SU-DHL-6 (cell line): ENCODE data around the gene TECTA.
"Not testable (repeated sequence)": the region's sequence is repeated elsewhere in the genome, so short reads cannot be mapped to it uniquely, and the experiment has no call there.

Experiments used
- H2AFZ ChIP-seq: fragments of 200-600 bp; sonication (generic); 2 replicates; pipeline ENCODE4 v1.6.1; 2014; ENCODE audit warnings: low read depth, mild to moderate bottlenecking, moderate library complexity, mixed read lengths, antibody characterized with exemption, low read length; ENCODE audit not compliant: severe bottlenecking
- H3F3A ChIP-seq: fragments of 200-600 bp; shearing (Covaris generic); 2 replicates; pipeline ENCODE4 v1.6.0; 2016; ENCODE audit warnings: antibody characterized with exemption, mild to moderate bottlenecking; ENCODE audit not compliant: insufficient read depth
- H3K27ac ChIP-seq: fragments of 200-600 bp; sonication (generic); 2 replicates; pipeline ENCODE4 v1.5.1; 2016; ENCODE audit warnings: low read depth, mild to moderate bottlenecking, low read length, moderate library complexity, mixed read lengths
- H3K27me3 ChIP-seq: fragments of 200-600 bp; sonication (generic), shearing (Covaris generic); 2 replicates; pipeline ENCODE4 v1.6.0; 2014; ENCODE audit warnings: mild to moderate bottlenecking, low read length
- H3K36me3 ChIP-seq: fragments of 200-600 bp; sonication (generic); 2 replicates; pipeline ENCODE4 v1.6.1; 2014; ENCODE audit warnings: mild to moderate bottlenecking, low read length, mixed read lengths
- H3K4me2 ChIP-seq: fragments of 300-600, 200-600 bp; shearing (Covaris generic), sonication (generic); 2 replicates; pipeline ENCODE4 v1.6.0; 2014; ENCODE audit warnings: low read length, low read depth, mild to moderate bottlenecking; ENCODE audit not compliant: poor library complexity, severe bottlenecking
- H3K4me3 ChIP-seq: fragments of 200-600 bp; sonication (generic); 2 replicates; pipeline ENCODE4 v1.5.1; 2014; ENCODE audit warnings: antibody characterized with exemption, low read length, mild to moderate bottlenecking, mixed read lengths; ENCODE audit not compliant: insufficient read depth, poor library complexity, severe bottlenecking
- H3K79me2 ChIP-seq: fragments of 200-600 bp; sonication (generic); 2 replicates; pipeline ENCODE4 v1.6.1; 2014; ENCODE audit warnings: mild to moderate bottlenecking, low read length, moderate library complexity; ENCODE audit not compliant: insufficient read depth
- H3K9ac ChIP-seq: fragments of 200-600 bp; sonication (generic); 2 replicates; pipeline ENCODE4 v1.7.0; 2014; ENCODE audit warnings: mild to moderate bottlenecking, low read length
- H3K9me2 ChIP-seq: fragments of 200-600 bp; sonication (generic); replicated peaks from 2 replicates; pipeline ENCODE4 v1.6.1; 2014; ENCODE audit warnings: low read length; ENCODE audit not compliant: insufficient read depth
- H3K9me3 ChIP-seq: fragments of 200-600 bp; sonication (generic); 2 replicates; pipeline ENCODE4 v1.6.1; 2014; ENCODE audit warnings: low read length, mixed read lengths; ENCODE audit not compliant: insufficient read depth
- H4K20me1 ChIP-seq: fragments of 200-600 bp; sonication (generic); 2 replicates; pipeline ENCODE4 v1.6.1; 2014; ENCODE audit warnings: low read depth, mild to moderate bottlenecking, antibody characterized with exemption, low read length, moderate library complexity, mixed read lengths
- CTCF ChIP-seq: fragments of 200-600 bp; sonication (generic); IDR thresholded peaks from one replicate; pipeline ENCODE4 v1.5.1; 2017; ENCODE audit warnings: antibody characterized with exemption, mild to moderate bottlenecking, low read length, moderate library complexity; ENCODE audit not compliant: insufficient read depth, poor library complexity, severe bottlenecking
- EZH2phosphoT487 ChIP-seq: fragments of 200-600 bp; sonication (generic), shearing (Covaris generic); conservative IDR thresholded peaks from 2 replicates; pipeline ENCODE4 v1.6.1; 2018; ENCODE audit warnings: mild to moderate bottlenecking, antibody characterized with exemption, low read length, moderate library complexity, mixed read lengths

TECTA gene

GRCh38 chr11:121238956-121239355 lies 137.9 kb downstream of the TECTA start:
- no peaks in the 10 kb centered on the region for H3K9me3 ChIP-seq
- H3K27me3 ChIP-seq, result no peaks in the 10 kb centered on the region
- no peaks in the 10 kb centered on the region; the same call in 1 of the 2 replicates for H4K20me1 ChIP-seq

GRCh38 chr11:121240001-121240400 lies 139.0 kb downstream of the TECTA start:
- not testable (repeated sequence) for H3K9ac ChIP-seq, H3K9me2 ChIP-seq, H2AFZ ChIP-seq, H3K4me3 ChIP-seq, H3K4me2 ChIP-seq, H3F3A ChIP-seq, H4K20me1 ChIP-seq, H3K79me2 ChIP-seq, H3K9me3 ChIP-seq, H3K27me3 ChIP-seq, H3K36me3 ChIP-seq, H3K27ac ChIP-seq

More at GRCh38 chr11:121238956-121239355, 137.9 kb downstream of the TECTA start:
- Histone ChIP-seq H3F3A (no peaks in the 10 kb centered on the region), H3K4me2 (no peak overlapping the region), H3K27ac (no peak overlapping the region), H3K9me2 (no peaks in the 10 kb centered on the region), H2AFZ (no peak overlapping the region), H3K36me3 (no peaks in the 10 kb centered on the region), H3K9ac (no peak overlapping the region), H3K79me2 (no peaks in the 10 kb centered on the region), H3K4me3 (no peak overlapping the region)
- TF ChIP-seq EZH2phosphoT487 (no peak), CTCF (no peak)

GRCh38 chr11:121240650-121241303 lies 139.7 kb downstream of the TECTA start:
- Histone ChIP-seq H3K27me3 (no peaks in the 10 kb centered on the region), H3K4me2 (no peak overlapping the region), H3K9me3 (no peaks in the 10 kb centered on the region), H3K36me3 (no peaks in the 10 kb centered on the region), H3K79me2 (no peaks in the 10 kb centered on the region), H3K4me3 (no peak overlapping the region), H4K20me1 (no peaks in the 10 kb centered on the region; the same call in 1 of the 2 replicates), H3K9ac (no peak overlapping the region), H3K27ac (no peak overlapping the region), H3F3A (no peaks in the 10 kb centered on the region), H2AFZ (no peak overlapping the region), H3K9me2 (no peaks in the 10 kb centered on the region)
- TF ChIP-seq CTCF, result no peak
- TF ChIP-seq EZH2phosphoT487, result no peak
